HepG2 (cell line): ENCODE data around the gene PSMC3IP. TPM values are rescaled to one million over a fixed set of nuclear protein-coding genes. Genes with fewer than 3 reads are reported as not detected.
A peak's percentile ranks its signal among the peaks of the same experiment; 100 is the strongest.

ENCODE experiments used
- DPF2 ChIP-seq: sonication (generic); formaldehyde crosslinking; IDR thresholded peaks from 2 replicates; pipeline ENCODE4 v1.4.0; 2020; ENCODE audit warnings: mild to moderate bottlenecking, low read depth, missing genetic modification reagents, borderline replicate concordance
- ELF1 ChIP-seq: sonication (generic); formaldehyde crosslinking; IDR thresholded peaks from 2 replicates; pipeline ENCODE4 v1.4.0; 2020; ENCODE audit warnings: missing genetic modification reagents
- FIP1L1 ChIP-seq: fragments of 200-400 bp; formaldehyde crosslinking; IDR thresholded peaks from 2 replicates; pipeline ENCODE4 v1.6.1; 2018; ENCODE audit warnings: low read depth, mild to moderate bottlenecking, low read length, moderate library complexity, borderline replicate concordance; ENCODE audit not compliant: insufficient read depth
- FOSL2 ChIP-seq: sonication (generic); formaldehyde crosslinking; IDR thresholded peaks from 2 replicates; pipeline ENCODE4 v1.4.0; 2020; ENCODE audit warnings: missing genetic modification reagents
- HOXA3 ChIP-seq: sonication (generic); formaldehyde crosslinking; IDR thresholded peaks from 2 replicates; pipeline ENCODE4 v1.5.0; 2020; ENCODE audit warnings: missing genetic modification reagents
- MTF2 ChIP-seq: sonication (generic); formaldehyde crosslinking; IDR thresholded peaks from 2 replicates; pipeline ENCODE4 v1.5.0; 2020; ENCODE audit warnings: missing genetic modification reagents, borderline replicate concordance
- MZF1 ChIP-seq: sonication (generic); formaldehyde crosslinking; IDR thresholded peaks from 2 replicates; pipeline ENCODE4 v1.8.1; 2023; ENCODE audit warnings: mild to moderate bottlenecking, missing genetic modification reagents, borderline replicate concordance
- NFE2 ChIP-seq: sonication (generic); formaldehyde crosslinking; IDR thresholded peaks from 2 replicates; pipeline ENCODE4 v1.4.0; 2020; ENCODE audit warnings: missing genetic modification reagents
- U2AF2 ChIP-seq: fragments of 200-400 bp; formaldehyde crosslinking; IDR thresholded peaks from 2 replicates; pipeline ENCODE4 v1.6.1; 2017; ENCODE audit warnings: low read depth, mild to moderate bottlenecking, low read length
- ZNF17 ChIP-seq: sonication (generic); formaldehyde crosslinking; IDR thresholded peaks from 2 replicates; pipeline ENCODE4 v1.5.0; 2020; ENCODE audit warnings: mild to moderate bottlenecking, missing genetic modification reagents
- ZNF572 ChIP-seq: sonication (generic); formaldehyde crosslinking; IDR thresholded peaks from 2 replicates; pipeline ENCODE4 v1.5.1; 2020; ENCODE audit warnings: mild to moderate bottlenecking, missing genetic modification reagents
- ZNF646 ChIP-seq: sonication (generic); formaldehyde crosslinking; IDR thresholded peaks from 2 replicates; pipeline ENCODE4 v1.9.0; 2021; ENCODE audit warnings: mild to moderate bottlenecking, missing genetic modification reagents
- ZNF737 ChIP-seq: sonication (generic); formaldehyde crosslinking; IDR thresholded peaks from 2 replicates; pipeline ENCODE4 v1.5.0; 2020; ENCODE audit warnings: missing genetic modification reagents, mild to moderate bottlenecking, borderline replicate concordance
- ZNF761 ChIP-seq: sonication (generic); formaldehyde crosslinking; conservative IDR thresholded peaks from 2 replicates; pipeline ENCODE4 v1.4.0; 2020; ENCODE audit warnings: mild to moderate bottlenecking, missing genetic modification reagents
- ZNF839 ChIP-seq: sonication (generic); formaldehyde crosslinking; IDR thresholded peaks from 2 replicates; pipeline ENCODE4 v1.4.0; 2020; ENCODE audit warnings: missing genetic modification reagents, mild to moderate bottlenecking, borderline replicate concordance
- ZSCAN20 ChIP-seq: sonication (generic); formaldehyde crosslinking; IDR thresholded peaks from 2 replicates; pipeline ENCODE4 v1.4.0; 2020; ENCODE audit warnings: missing genetic modification reagents, mild to moderate bottlenecking, borderline replicate concordance
- polyA plus RNA-seq, 8 experiments: library from polyadenylated mRNA; depleted of rRNA in 3 of 8; stranded (reverse) in 7 of 8; unstranded in 1 of 8; fragments of >200 nt; fragmentation: Illumina TruSeq in 4 of 8; extraction: Trizol in 4 of 8; gene quantifications; 2 replicates each; pipeline versions ENCODE4 v1.2.1 to v1.2.3, GENCODE V29; 2011 to 2016; ENCODE audit warnings: low read depth in 4 of 8, missing spikeins in 1 of 8, mixed read lengths in 1 of 8; ENCODE audit not compliant: insufficient read depth in 1 of 8
- total RNA-seq, 5 experiments: library from RNA; depleted of rRNA; stranded (reverse); fragments of >200 nt; fragmentation: Illumina TruSeq; extraction: Trizol; gene quantifications; 2 replicates each; pipeline ENCODE4 v1.2.3, GENCODE V29; 2016; ENCODE audit warnings: low read depth in 1 of 5
- TF ChIP-seq, protein P1 (sequence below): sonication (generic); formaldehyde crosslinking; conservative IDR thresholded peaks from 2 replicates; pipeline ENCODE4 v1.4.0; 2020; ENCODE audit warnings: missing genetic modification reagents
- TF ChIP-seq, protein P2 (sequence below): sonication (generic); formaldehyde crosslinking; IDR thresholded peaks from 2 replicates; pipeline ENCODE4 v1.4.0; 2020; ENCODE audit warnings: mild to moderate bottlenecking, missing genetic modification reagents
- TF ChIP-seq, protein P3 (sequence below): sonication (generic); formaldehyde crosslinking; IDR thresholded peaks from 2 replicates; pipeline ENCODE4 v1.8.0; 2022; ENCODE audit warnings: missing genetic modification reagents, low read depth, mild to moderate bottlenecking, borderline replicate concordance

PSMC3IP gene
- total and polyA plus RNA-seq, 2 of the 13 experiments (the other 11 are each of a cell fraction or from before 2014, with no cell fraction given), result 6.5 to 22.4 TPM

DNA sequence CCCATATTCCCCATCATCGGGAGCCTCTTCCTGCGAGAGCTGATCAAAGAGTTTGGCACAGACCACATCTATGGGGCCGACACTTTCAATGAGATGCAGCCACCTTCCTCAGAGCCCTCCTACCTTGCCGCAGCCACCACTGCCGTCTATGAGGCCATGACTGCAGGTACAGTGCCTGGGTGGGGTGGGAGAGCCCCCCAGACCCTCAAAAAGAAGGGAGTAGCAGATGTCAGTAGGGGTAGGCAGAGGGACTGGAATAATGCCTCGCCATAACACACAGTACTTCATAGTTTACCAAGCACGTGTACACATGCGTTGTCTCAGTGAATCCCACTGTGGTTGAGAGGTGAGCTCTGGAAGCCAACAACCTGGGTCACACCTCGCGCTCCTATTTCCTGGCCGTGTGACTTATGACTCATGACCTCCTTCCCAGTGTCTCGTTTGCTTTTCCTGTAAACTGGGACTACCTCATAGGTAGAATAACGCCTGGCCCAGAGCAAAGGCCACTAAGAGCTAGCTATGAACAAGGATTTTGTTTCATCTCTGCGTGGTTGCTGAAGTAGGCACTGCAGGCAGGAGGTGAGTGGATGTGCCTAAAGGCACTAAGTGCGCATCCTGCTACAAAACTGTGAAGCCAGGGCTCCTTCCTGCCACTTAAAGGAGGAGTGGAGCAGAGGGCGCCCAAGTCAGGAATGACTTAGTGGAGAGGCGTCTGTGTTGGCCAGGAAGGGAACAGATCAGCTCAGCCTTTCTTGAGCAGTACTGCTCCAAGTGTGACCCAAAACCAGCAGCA is 36.3 kb downstream of the PSMC3IP start (continued):
- TF ChIP-seq U2AF2 (no peak), MTF2 (CRISPR knock-in tag) (no peak), ZNF646 (CRISPR knock-in tag) (no peak; the same call in 1 of the 2 replicates), DPF2 (CRISPR knock-in tag) (peak; percentile 56; the same call in 1 of the 2 replicates), ZNF572 (no peak), FOSL2 (CRISPR knock-in tag) (peak; percentile 98), NFE2 (0 out of 2 replicates have a peak, but pooled peaks have one; percentile 30), HOXA3 (peak; percentile 84), ZNF761 (CRISPR knock-in tag) (no peak; the same call in 1 of the 2 replicates), FIP1L1 (no peak), ZSCAN20 (CRISPR knock-in tag) (no peak), MZF1 (CRISPR knock-in tag) (peak; percentile 45; the same call in 1 of the 2 replicates), ZNF17 (CRISPR knock-in tag) (peak; percentile 39; the same call in 1 of the 2 replicates), ZNF839 (CRISPR knock-in tag) (no peak), ZNF737 (CRISPR knock-in tag) (no peak), ELF1 (CRISPR knock-in tag) (peak; percentile 83)
- TF ChIP-seq, protein P1, sequence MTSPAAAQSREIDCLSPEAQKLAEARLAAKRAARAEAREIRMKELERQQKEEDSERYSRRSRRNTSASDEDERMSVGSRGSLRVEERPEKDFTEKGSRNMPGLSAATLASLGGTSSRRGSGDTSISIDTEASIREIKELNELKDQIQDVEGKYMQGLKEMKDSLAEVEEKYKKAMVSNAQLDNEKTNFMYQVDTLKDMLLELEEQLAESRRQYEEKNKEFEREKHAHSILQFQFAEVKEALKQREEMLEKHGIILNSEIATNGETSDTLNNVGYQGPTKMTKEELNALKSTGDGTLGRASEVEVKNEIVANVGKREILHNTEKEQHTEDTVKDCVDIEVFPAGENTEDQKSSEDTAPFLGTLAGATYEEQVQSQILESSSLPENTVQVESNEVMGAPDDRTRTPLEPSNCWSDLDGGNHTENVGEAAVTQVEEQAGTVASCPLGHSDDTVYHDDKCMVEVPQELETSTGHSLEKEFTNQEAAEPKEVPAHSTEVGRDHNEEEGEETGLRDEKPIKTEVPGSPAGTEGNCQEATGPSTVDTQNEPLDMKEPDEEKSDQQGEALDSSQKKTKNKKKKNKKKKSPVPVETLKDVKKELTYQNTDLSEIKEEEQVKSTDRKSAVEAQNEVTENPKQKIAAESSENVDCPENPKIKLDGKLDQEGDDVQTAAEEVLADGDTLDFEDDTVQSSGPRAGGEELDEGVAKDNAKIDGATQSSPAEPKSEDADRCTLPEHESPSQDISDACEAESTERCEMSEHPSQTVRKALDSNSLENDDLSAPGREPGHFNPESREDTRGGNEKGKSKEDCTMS, result no peak
- TF ChIP-seq, protein P2, sequence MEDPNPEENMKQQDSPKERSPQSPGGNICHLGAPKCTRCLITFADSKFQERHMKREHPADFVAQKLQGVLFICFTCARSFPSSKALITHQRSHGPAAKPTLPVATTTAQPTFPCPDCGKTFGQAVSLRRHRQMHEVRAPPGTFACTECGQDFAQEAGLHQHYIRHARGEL, result 0 out of 2 replicates have a peak, but pooled peaks have one; percentile 26
- TF ChIP-seq, protein P3, sequence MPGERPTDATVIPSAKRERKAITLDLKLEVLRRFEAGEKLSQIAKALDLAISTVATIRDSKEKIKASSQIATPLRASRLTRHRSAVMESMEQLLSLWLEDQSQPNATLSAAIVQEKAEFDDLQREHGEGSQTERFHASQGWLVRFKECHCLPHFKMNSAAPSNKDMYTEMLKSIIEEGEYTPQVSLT (CRISPR knock-in tag), result no peak
